AG04450 (cell line): ENCODE data around the gene GPR37. TPM values are rescaled to one million over a fixed set of nuclear protein-coding genes. Genes with fewer than 3 reads are reported as not detected.

Experiments used
- CTCF ChIA-PET: fragments of 300-600, 350-600 bp; formaldehyde crosslinking; extraction: SDS; loops from one replicate; lab custom pipeline; 2022; ENCODE audit warnings: antibody characterized with exemption, inconsistent platforms; lab: Charles Lee
- POLR2A ChIA-PET: fragments of 350-600 bp; formaldehyde crosslinking; extraction: SDS; loops from one replicate; lab custom pipeline; 2021; ENCODE audit warnings: antibody characterized with exemption, inconsistent platforms; lab: Yijun Ruan, JAX
- DNase-seq: peaks from one replicate; pipeline ENCODE4 v3.0.0-alpha.2; 2011; ENCODE audit warnings: low read depth, low spot score
- H3K27ac ChIP-seq: one replicate; pipeline ENCODE4 v1.5.1; 2012; ENCODE audit warnings: low read depth, low read length, control low read depth
- H3K27me3 ChIP-seq: one replicate; pipeline ENCODE4 v1.6.0; 2012; ENCODE audit warnings: low read length; ENCODE audit not compliant: control insufficient read depth, insufficient read depth
- H3K4me3 ChIP-seq: 2 replicates; pipeline ENCODE4 v1.5.1; 2011; ENCODE audit warnings: mild to moderate bottlenecking, low read depth, low read length, control low read depth
- H3K9me3 ChIP-seq: 2 replicates; pipeline ENCODE4 v1.5.1; 2012; ENCODE audit warnings: low read length; ENCODE audit not compliant: control insufficient read depth, insufficient read depth
- polyA plus RNA-seq: library from polyadenylated mRNA; depleted of rRNA; stranded (reverse); fragments of >200 nt; gene quantifications from 2 replicates; pipeline ENCODE4 v1.2.3, GENCODE V29; 2011
- TF ChIP-seq, protein P1 (sequence below): IDR thresholded peaks from 2 replicates; pipeline ENCODE4 v1.5.1; 2011; ENCODE audit warnings: low read depth, low read length, control low read depth, inconsistent platforms

The GPR37 gene
- polyA plus RNA-seq, 1 experiment = 5.5 TPM

DNA sequence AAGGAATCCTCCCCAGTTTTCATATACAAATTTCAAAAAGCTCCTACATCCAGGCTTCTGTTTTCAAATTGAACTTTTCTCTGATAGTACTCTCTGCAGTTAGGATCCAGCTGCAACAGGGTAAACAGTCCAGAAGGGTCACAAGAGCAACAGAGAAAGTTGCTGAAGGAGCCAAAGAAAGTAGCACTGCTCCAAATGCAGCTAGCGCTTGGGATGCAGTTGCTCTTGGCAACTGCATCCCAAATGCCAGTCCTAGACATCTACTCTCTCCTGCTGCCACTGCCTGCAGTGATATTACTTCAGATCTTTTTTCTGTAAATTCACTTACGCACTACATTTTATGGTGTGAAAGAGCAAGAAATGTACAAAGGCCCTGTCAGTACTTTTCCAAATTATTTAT, 14.6 kb downstream of the GPR37 start:
- TF ChIP-seq, protein P1, sequence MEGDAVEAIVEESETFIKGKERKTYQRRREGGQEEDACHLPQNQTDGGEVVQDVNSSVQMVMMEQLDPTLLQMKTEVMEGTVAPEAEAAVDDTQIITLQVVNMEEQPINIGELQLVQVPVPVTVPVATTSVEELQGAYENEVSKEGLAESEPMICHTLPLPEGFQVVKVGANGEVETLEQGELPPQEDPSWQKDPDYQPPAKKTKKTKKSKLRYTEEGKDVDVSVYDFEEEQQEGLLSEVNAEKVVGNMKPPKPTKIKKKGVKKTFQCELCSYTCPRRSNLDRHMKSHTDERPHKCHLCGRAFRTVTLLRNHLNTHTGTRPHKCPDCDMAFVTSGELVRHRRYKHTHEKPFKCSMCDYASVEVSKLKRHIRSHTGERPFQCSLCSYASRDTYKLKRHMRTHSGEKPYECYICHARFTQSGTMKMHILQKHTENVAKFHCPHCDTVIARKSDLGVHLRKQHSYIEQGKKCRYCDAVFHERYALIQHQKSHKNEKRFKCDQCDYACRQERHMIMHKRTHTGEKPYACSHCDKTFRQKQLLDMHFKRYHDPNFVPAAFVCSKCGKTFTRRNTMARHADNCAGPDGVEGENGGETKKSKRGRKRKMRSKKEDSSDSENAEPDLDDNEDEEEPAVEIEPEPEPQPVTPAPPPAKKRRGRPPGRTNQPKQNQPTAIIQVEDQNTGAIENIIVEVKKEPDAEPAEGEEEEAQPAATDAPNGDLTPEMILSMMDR = no peak
- no peaks in the 10 kb centered on the region for H3K9me3 ChIP-seq
- CTCF ChIA-PET = interaction anchor here (1.5 kb wide), 1 partner anchor 580 kb away, joined by 5 read pairs; no protein-coding TSS in a partner anchor
- no peaks in the 10 kb centered on the region for H3K27me3 ChIP-seq
- no peak overlapping the region for H3K27ac ChIP-seq
- H3K4me3 ChIP-seq = no peak overlapping the region
- no peak for DNase-seq
- POLR2A ChIA-PET = no interaction called here

DNA sequence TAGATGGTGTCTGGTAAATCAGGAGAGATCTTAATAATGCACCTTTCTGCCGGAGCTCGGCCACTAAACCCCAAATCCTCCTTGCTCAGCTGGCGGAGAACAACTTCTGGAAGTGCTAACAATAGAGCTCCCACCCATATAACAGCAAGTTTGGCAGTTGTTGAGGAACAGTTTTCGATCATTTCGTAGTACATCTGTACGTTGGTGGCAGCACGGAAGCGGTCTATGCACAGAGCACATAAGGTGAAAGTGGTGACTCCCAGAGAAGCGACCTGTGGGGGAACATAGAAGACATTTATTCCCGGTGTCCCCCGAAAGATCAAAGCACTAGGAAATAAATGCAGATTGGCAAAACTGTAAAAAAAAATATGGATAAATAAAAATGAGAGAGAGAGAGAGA, 18.5 kb downstream of the GPR37 start:
- Histone ChIP-seq H3K27me3 (no peaks in the 10 kb centered on the region), H3K4me3 (no peak overlapping the region), H3K27ac (no peak overlapping the region), H3K9me3 (no peaks in the 10 kb centered on the region)
- DNase-seq = no peak
- ChIA-PET CTCF (no interaction called here), POLR2A (no interaction called here)
- TF ChIP-seq, protein P1 = no peak

DNA sequence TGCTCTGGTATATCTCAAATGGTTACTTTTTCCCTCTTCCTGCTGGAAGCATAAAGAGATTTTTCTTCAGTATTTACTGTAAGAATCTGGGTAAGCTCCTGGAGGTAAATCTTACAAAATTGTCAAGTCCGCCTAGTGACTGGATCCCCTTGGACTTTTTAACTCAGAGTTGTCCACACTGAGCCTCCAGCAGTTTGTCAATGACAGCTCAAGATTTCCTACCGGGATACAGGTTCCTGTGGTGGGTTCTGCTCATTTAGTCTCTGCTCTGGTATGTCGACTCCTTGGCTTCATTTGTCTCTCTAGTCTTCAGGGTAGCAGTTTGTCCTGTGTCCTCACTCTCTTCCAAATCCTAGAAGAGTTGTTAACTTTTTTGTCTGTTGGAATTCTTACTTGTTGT, 27.0 kb downstream of the GPR37 start:
- H3K27ac ChIP-seq = no peak overlapping the region
- TF ChIP-seq, protein P1 = no peak
- CTCF ChIA-PET = interaction anchor here (1.2 kb wide), 1 partner anchor 27 kb away, joined by 4 read pairs; the partner anchor contains the start of gene GPR37
- no peaks in the 10 kb centered on the region for H3K27me3 ChIP-seq
- DNase-seq = no peak
- POLR2A ChIA-PET = interaction anchor here (0.6 kb wide), 1 partner anchor 41 kb away, joined by 5 read pairs; no protein-coding TSS in a partner anchor
- no peaks in the 10 kb centered on the region; the same call in 1 of the 2 replicates for H3K9me3 ChIP-seq
- H3K4me3 ChIP-seq = no peak overlapping the region

DNA sequence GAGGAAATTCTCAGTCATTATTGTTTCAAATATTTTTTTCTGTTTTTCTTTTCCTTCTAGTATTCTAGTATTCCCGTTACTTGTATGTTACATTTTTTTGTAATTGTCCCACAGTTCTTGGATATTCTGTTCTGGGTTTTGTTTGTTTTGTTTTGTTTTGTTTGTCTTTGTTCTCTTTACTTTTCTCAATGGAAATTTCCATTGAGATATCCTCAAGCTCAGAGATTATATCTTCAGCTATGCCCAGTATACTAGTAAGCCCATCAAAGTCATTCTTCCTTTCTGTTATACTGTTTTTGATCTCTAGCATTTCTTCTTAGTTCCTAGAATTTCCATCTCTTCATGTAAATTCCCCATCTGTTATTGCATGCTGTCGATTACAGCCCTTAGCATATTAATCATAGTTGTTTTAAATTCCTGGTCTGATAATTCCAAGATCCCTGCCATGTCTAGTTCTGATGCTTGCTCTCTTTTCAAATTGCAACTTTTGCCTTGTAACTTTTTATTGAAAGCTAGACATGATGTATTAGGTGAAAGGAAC, 27.8 kb downstream of the GPR37 start:
- TF ChIP-seq, protein P1 = no peak
- no peak overlapping the region for H3K4me3 ChIP-seq
- no peaks in the 10 kb centered on the region for H3K27me3 ChIP-seq
- no peak overlapping the region for H3K27ac ChIP-seq
- CTCF ChIA-PET = interaction anchor here (0.6 to 1.2 kb wide), 2 partner anchors 28 to 567 kb away, joined by 4 to 6 read pairs; partner anchors contain the start of gene GPR37
- no peak for DNase-seq
- H3K9me3 ChIP-seq = no peaks in the 10 kb centered on the region; the same call in 1 of the 2 replicates
- POLR2A ChIA-PET = no interaction called here

DNA sequence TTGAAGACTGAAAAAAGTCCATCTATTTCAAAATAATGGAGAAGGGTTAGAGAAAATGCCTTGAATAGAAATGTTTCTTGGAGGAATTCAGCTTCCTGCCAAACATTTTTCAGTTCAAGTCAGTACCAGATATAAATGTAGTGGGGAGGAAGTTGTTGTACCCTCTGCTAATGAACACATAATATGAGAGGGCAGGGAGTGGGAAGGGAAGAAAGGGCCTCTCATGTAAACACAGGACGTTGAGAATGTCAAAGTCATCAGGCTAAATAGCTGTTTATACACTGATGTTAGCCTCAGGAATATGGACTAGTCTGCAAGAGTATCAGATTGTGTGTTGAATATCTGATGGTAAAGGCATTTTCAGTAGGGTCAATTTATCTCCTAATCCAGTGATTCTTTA, 37.0 kb downstream of the GPR37 start:
- TF ChIP-seq, protein P1 = no peak
- POLR2A ChIA-PET = interaction anchor here (0.7 kb wide), 1 partner anchor 539 kb away, joined by 3 read pairs; no protein-coding TSS in a partner anchor
- CTCF ChIA-PET = no interaction called here

More for the DNA sequence above, 37.0 kb downstream of the GPR37 start:
- H3K27me3 ChIP-seq = no peaks in the 10 kb centered on the region
- H3K9me3 ChIP-seq = no peaks in the 10 kb centered on the region
- no peak overlapping the region for H3K4me3 ChIP-seq
- no peak overlapping the region for H3K27ac ChIP-seq
- DNase-seq = no peak
